ENCODE measurements around the gene HOXC10. TPM values are rescaled to one million over a fixed set of nuclear protein-coding genes. Genes with fewer than 3 reads are reported as not detected.
A peak's percentile ranks its signal among the peaks of the same experiment; 100 is the strongest.

HOXC10 gene
- total and polyA plus RNA-seq, 7 experiments from 2014 or later = not detected

DNA sequence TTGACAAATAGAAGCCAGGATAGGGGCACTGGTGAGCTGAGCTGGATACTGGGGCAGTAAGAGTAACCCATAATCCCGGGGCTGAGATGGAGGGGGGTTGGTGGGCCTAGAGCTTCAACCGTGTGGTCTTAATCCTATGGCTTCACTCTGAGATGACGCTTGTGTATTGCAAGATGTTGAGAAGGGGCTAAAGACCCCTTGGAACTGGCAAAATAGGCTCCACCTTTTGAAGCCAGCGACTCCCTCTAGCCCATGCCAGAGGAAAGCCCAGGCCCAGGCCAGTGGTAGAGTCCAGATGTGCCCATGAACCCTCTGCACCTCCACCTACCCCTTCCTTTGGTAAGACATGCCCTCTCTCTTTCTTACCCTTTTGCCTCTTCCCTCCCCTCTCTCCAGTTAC is 25.6 kb upstream of the HOXC10 start:
- ATAC-seq (no peak), DNase-seq (no peak)
- POLR2A ChIA-PET = interaction anchor here (1.2 kb wide), 1 partner anchor 10 kb away, joined by 3 read pairs; no protein-coding TSS in a partner anchor
- Mint-ChIP-seq H3K27me3 (peaks cover 77 to 87% (median 86%) of the 10 kb centered on the region in 5 donors), H3K36me3 (peaks cover 0 to 4% (median 0%) of the 10 kb centered on the region in 5 donors), H3K4me3 (no peak overlapping the region), H3K4me1 (peaks cover 10 to 46% (median 24%) of the 10 kb centered on the region in 7 donors), H3K9me3 (peaks cover 0 to 25% (median under 1%) of the 10 kb centered on the region in 11 donors), H3K27ac (no peak overlapping the region)
- Histone ChIP-seq H3K27ac (ENCODE audit: low read depth, low read length) (no peak overlapping the region), H3K36me3 (ENCODE audit: control insufficient read depth in 2 of 3, insufficient read depth in 3 of 3, low read length in 3 of 3) (no peaks in the 10 kb centered on the region), H3K4me3 (ENCODE audit: low read length) (no peak overlapping the region), H3K9me3 (ENCODE audit: control insufficient read depth in 2 of 3, low read length in 3 of 3) (no peaks in the 10 kb centered on the region), H3K27me3 (ENCODE audit: control insufficient read depth in 2 of 2, insufficient read depth in 2 of 2, low read length in 2 of 2) (peaks cover 35 to 71% of the 10 kb centered on the region in 2 donors), H3K4me1 (ENCODE audit: control insufficient read depth in 2 of 2, insufficient read depth in 2 of 2, low read length in 2 of 2) (peaks cover 4 to 6% of the 10 kb centered on the region in 2 donors)
- CTCF ChIA-PET = no interaction called here
- intact Hi-C loops (cut with micrococcal nuclease) = loop anchor here in 1 of 2 donors (5.0 kb wide), 1 partner anchor 93 kb away; the partner anchor contains the start of gene HOXC4

DNA sequence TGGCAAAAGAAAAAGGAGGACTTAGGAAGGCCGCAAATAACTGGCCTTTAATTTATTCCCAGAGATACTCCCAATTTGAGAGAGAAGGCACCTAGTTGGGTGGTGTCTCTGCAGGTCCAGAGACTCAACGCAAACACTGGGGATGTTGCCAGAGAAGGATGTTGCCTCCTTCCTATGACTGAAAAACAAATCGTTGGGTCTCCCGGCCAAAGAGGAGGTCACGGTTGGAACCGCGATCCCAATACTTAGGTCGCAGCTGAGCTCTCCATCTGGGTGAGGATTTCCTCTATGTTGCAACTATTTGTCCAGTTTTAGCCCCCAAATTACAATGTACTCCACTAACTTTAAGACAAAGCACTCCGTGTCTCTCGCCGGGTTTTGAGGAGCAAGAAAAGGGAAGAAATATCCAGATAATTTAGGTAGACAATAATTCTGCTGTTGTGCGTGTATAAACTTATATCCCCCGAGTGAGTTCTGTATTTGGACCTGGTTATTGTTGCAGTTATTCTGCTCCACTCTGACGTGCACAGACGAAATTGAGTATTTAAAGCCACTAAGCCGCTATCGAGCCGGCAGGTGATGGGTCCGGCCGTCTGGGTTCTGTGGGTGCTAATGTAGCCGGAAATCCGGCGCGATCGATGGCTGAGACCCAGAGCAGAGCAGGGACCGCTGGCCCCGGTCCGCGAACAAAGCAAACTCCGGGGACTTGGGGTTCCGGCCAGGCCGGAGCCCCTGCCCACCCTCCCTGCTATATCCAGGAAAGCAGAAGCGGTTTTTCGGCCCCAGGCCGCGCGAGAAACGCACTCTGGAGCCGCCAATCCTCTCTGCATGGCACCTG is 24.5 kb upstream of the HOXC10 start:
- ChIA-PET POLR2A (no interaction called here), CTCF (no interaction called here)
- Histone ChIP-seq H3K4me3 (ENCODE audit: low read length) (no peak overlapping the region), H3K27me3 (ENCODE audit: control insufficient read depth in 2 of 2, insufficient read depth in 2 of 2, low read length in 2 of 2) (peaks cover 39 to 73% of the 10 kb centered on the region in 2 donors), H3K4me1 (ENCODE audit: control insufficient read depth in 2 of 2, insufficient read depth in 2 of 2, low read length in 2 of 2) (peaks cover 8 to 9% of the 10 kb centered on the region in 2 donors), H3K27ac (ENCODE audit: low read depth, low read length) (no peak overlapping the region), H3K36me3 (ENCODE audit: control insufficient read depth in 2 of 3, insufficient read depth in 3 of 3, low read length in 3 of 3) (no peaks in the 10 kb centered on the region), H3K9me3 (ENCODE audit: control insufficient read depth in 2 of 3, low read length in 3 of 3) (no peaks in the 10 kb centered on the region)
- ATAC-seq (no peak), DNase-seq (no peak)
- peaks cover 0 to 6% (median under 1%) of the 10 kb centered on the region in 5 donors for H3K36me3 Mint-ChIP-seq
- peak overlapping the region in 3 of 10 donors; percentile 1 to 34 (median 2) for H3K4me3 Mint-ChIP-seq
- peaks cover 87 to 93% (median 90%) of the 10 kb centered on the region in 5 donors for H3K27me3 Mint-ChIP-seq
- intact Hi-C loops (cut with micrococcal nuclease) = loop anchor here (5.0 kb wide), 3 partner anchors 33 to 72 kb away; partner anchors contain the start of gene HOXC5 (in 1 of the 2)
- H3K4me1 Mint-ChIP-seq = peaks cover 11 to 52% (median 33%) of the 10 kb centered on the region in 7 donors
- H3K9me3 Mint-ChIP-seq = peaks cover 0 to 24% (median 3%) of the 10 kb centered on the region in 11 donors
- H3K27ac Mint-ChIP-seq = peak overlapping the region in 3 of 9 donors; percentile 33 to 51 (median 40)

DNA sequence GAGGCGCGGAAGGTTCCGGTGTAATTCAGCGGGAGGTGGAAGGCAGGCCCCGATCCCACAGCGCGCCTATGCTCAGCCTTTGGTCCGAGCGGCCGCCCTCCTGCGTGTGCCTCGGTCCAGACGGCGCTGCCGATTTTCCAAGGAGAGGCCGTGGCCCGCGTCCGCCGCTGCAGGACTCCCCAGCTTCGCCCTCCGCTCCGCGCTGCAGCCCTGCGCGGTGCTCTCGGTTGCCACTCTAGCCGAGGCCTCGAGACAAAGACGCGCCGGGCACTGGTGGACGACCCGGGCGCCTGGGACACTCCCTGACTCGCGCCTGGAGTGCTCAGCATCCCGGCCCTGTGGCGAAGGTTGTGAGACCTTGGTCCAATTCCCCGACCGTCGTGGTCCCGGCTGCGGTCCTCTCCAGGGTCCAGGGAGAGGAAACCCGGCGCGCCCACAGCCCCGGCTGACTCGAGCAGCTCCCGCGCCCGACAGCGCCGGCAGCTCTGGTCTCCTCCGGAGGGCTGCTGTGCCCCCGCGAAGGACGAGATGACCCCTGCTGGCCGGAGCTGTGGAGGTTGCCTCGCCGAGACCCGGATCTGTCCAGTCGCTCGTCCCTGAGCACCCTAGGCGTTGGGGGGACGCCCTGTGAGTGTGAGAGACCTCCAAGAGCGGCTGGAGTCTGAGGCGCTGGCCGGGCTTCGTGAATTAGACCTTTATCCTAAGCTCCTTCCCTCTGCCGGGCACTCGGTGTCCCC is 23.8 kb upstream of the HOXC10 start:
- H3K27me3 ChIP-seq (ENCODE audit: control insufficient read depth in 2 of 2, insufficient read depth in 2 of 2, low read length in 2 of 2) = peaks cover 32 to 73% of the 10 kb centered on the region in 2 donors
- Mint-ChIP-seq H3K27ac (no peak overlapping the region), H3K4me3 (no peak overlapping the region), H3K4me1 (peaks cover 10 to 51% (median 34%) of the 10 kb centered on the region in 7 donors), H3K9me3 (peaks cover 0 to 23% (median 0%) of the 10 kb centered on the region in 11 donors), H3K36me3 (peaks cover 0 to 9% (median 3%) of the 10 kb centered on the region in 5 donors), H3K27me3 (peaks cover 89 to 93% (median 90%) of the 10 kb centered on the region in 5 donors)
- H3K9me3 ChIP-seq (ENCODE audit: control insufficient read depth in 2 of 3, low read length in 3 of 3) = no peaks in the 10 kb centered on the region
- no peaks in the 10 kb centered on the region for H3K36me3 ChIP-seq (ENCODE audit: control insufficient read depth in 2 of 3, insufficient read depth in 3 of 3, low read length in 3 of 3)
- DNase-seq (no peak), ATAC-seq (no peak)
- no peak overlapping the region for H3K4me3 ChIP-seq (ENCODE audit: low read length)
- POLR2A ChIA-PET = no interaction called here
- H3K4me1 ChIP-seq (ENCODE audit: control insufficient read depth in 2 of 2, insufficient read depth in 2 of 2, low read length in 2 of 2) = peaks cover 14 to 16% of the 10 kb centered on the region in 2 donors
- intact Hi-C loops (cut with micrococcal nuclease) = loop anchor here (5.0 kb wide), 3 partner anchors 34 to 71 kb away; partner anchors contain the start of gene HOXC5 (in 1 of the 2)
- no peak overlapping the region for H3K27ac ChIP-seq (ENCODE audit: low read depth, low read length)
- CTCF ChIA-PET = no interaction called here

DNA sequence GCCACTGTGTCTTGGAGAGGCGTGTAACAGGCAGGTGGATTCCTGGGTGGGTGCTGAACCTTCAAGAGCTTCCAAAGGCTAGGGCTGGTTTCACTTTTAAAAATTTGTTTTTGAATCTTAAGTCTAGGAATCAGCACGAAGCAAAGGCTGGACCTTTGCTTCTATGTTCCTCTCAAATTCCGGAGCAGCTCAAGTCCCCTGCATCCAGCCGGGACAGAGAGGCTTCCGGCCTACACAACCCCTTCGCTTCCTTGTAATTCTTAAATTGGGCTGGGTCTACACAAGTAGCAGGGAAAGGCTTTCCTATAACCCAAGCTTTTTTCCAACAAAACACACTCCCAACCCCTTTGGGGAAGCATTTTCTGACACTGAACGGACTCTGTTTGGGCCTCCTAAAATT is 21.9 kb upstream of the HOXC10 start:
- Histone ChIP-seq H3K4me3 (ENCODE audit: low read length) (no peak overlapping the region), H3K27me3 (ENCODE audit: control insufficient read depth in 2 of 2, insufficient read depth in 2 of 2, low read length in 2 of 2) (peaks cover 30 to 78% of the 10 kb centered on the region in 2 donors), H3K9me3 (ENCODE audit: control insufficient read depth in 2 of 3, low read length in 3 of 3) (no peaks in the 10 kb centered on the region), H3K27ac (ENCODE audit: low read depth, low read length) (no peak overlapping the region), H3K4me1 (ENCODE audit: control insufficient read depth in 2 of 2, insufficient read depth in 2 of 2, low read length in 2 of 2) (peaks cover 15 to 21% of the 10 kb centered on the region in 2 donors), H3K36me3 (ENCODE audit: control insufficient read depth in 2 of 3, insufficient read depth in 3 of 3, low read length in 3 of 3) (no peaks in the 10 kb centered on the region)
- ChIA-PET CTCF (no interaction called here), POLR2A (no interaction called here)
- no peak overlapping the region for H3K4me3 Mint-ChIP-seq
- H3K9me3 Mint-ChIP-seq = peaks cover 0 to 23% (median 0%) of the 10 kb centered on the region in 11 donors
- H3K4me1 Mint-ChIP-seq = peaks cover 14 to 58% (median 35%) of the 10 kb centered on the region in 7 donors
- peaks cover 89 to 92% (median 92%) of the 10 kb centered on the region in 5 donors for H3K27me3 Mint-ChIP-seq
- H3K36me3 Mint-ChIP-seq = peaks cover 0 to 9% (median 3%) of the 10 kb centered on the region in 5 donors
- no peak for DNase-seq
- intact Hi-C loops (cut with micrococcal nuclease) = loop anchor here (5.0 kb wide), 3 partner anchors 34 to 69 kb away; partner anchors contain the start of gene HOXC5 (in 1 of the 2)
- ATAC-seq = no peak
- H3K27ac Mint-ChIP-seq = peak overlapping the region in 1 of 9 donors; percentile 7

DNA sequence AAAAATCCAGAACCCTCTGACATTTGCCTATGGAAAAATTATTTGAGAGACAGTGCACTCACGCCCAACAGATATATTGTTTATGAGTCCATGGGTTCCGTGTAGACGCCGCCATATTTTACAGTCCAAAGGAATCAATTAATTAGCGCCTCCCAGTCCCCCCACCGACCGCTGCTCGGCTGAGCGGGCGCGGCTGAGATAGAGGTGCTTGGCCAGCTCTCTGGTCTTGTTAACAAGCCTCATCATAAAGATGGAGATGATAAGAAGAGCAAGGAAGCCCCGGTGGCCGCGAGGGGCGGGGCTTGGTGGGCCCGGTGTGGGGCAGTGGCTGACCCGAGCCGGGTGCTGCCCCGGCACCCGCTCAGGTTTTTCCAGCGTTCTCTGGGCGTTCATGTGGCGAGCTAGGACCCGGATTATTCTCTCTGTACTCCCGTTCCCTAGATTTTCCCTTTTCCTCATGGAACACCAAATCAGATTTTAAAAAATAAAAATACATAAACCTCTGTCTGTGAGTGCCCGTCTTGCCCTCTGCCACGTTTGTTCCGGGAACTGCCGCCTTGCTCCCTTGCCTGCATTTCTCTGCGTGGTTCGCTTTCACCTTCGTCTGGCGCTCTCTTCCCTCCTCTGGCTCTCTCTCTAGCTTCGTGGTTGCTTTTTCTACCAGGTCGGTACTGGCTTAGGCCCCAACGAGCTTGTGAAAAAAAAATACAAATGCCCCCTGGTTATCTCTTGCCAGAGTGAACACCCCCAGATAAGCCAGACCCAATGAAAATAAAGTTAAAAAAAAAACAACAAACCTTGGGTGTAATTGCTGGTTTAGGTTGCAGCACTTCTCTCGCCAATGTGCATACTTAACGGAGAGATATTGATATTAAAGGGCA is 21.3 kb upstream of the HOXC10 start:
- ChIA-PET POLR2A (no interaction called here), CTCF (no interaction called here)
- Mint-ChIP-seq H3K9me3 (peaks cover 0 to 19% (median 0%) of the 10 kb centered on the region in 11 donors), H3K27me3 (peaks cover 89 to 92% (median 92%) of the 10 kb centered on the region in 5 donors), H3K4me1 (peaks cover 14 to 63% (median 35%) of the 10 kb centered on the region in 7 donors), H3K4me3 (peak overlapping the region in 7 of 10 donors; percentile 9 to 62 (median 33)), H3K36me3 (peaks cover 0 to 9% (median 3%) of the 10 kb centered on the region in 5 donors), H3K27ac (peak overlapping the region in 1 of 9 donors; percentile 44)
- ATAC-seq = no peak
- intact Hi-C loops (cut with micrococcal nuclease) = loop anchor here (5.0 kb wide), 3 partner anchors 34 to 69 kb away; partner anchors contain the start of gene HOXC5 (in 1 of the 2)
- DNase-seq = no peak
- Histone ChIP-seq H3K36me3 (ENCODE audit: control insufficient read depth in 2 of 3, insufficient read depth in 3 of 3, low read length in 3 of 3) (no peaks in the 10 kb centered on the region), H3K4me1 (ENCODE audit: control insufficient read depth in 2 of 2, insufficient read depth in 2 of 2, low read length in 2 of 2) (peaks cover 15 to 21% of the 10 kb centered on the region in 2 donors), H3K9me3 (ENCODE audit: control insufficient read depth in 2 of 3, low read length in 3 of 3) (no peaks in the 10 kb centered on the region), H3K27me3 (ENCODE audit: control insufficient read depth in 2 of 2, insufficient read depth in 2 of 2, low read length in 2 of 2) (peaks cover 30 to 77% of the 10 kb centered on the region in 2 donors), H3K27ac (ENCODE audit: low read depth, low read length) (no peak overlapping the region), H3K4me3 (ENCODE audit: low read length) (no peak overlapping the region)
